ENCODE measurements around the gene CNGA2.

Gene CNGA2

DNA sequence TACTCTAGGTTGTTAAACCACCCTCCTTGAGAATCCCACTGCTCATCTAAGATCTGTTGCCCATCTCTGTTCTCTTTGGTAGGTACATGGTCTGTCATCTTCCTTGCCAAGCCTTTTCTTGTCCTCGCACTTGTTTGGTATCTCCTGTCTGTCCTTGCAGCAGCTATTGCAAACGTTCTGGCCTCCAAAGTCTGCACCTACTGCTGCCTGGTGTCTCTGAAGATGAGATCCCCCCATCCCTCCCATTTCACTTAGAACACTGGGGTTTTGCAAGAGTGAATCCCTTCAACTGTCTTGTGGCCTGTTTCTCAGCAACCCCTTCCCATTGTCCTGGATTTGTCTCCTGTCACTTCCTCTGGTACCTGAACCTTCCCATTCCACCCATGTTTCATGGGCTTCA, 673 bp downstream of the CNGA2 start:
- TF ChIP-seq EZH2 (optimal IDR thresholded peaks at IDR 0.05; ENCODE audit: low read depth, low read length) = no peak
- TF ChIP-seq, protein P1, sequence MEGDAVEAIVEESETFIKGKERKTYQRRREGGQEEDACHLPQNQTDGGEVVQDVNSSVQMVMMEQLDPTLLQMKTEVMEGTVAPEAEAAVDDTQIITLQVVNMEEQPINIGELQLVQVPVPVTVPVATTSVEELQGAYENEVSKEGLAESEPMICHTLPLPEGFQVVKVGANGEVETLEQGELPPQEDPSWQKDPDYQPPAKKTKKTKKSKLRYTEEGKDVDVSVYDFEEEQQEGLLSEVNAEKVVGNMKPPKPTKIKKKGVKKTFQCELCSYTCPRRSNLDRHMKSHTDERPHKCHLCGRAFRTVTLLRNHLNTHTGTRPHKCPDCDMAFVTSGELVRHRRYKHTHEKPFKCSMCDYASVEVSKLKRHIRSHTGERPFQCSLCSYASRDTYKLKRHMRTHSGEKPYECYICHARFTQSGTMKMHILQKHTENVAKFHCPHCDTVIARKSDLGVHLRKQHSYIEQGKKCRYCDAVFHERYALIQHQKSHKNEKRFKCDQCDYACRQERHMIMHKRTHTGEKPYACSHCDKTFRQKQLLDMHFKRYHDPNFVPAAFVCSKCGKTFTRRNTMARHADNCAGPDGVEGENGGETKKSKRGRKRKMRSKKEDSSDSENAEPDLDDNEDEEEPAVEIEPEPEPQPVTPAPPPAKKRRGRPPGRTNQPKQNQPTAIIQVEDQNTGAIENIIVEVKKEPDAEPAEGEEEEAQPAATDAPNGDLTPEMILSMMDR (IDR thresholded peaks at IDR 0.05; ENCODE audit: low read length) = no peak
- TF ChIP-seq EZH2phosphoT487 (IDR thresholded peaks at IDR 0.05; ENCODE audit: low read length) = no peak
- no peaks in the 10 kb centered on the region for H4K20me1 ChIP-seq (ENCODE audit: insufficient read depth, low read length)

DNA sequence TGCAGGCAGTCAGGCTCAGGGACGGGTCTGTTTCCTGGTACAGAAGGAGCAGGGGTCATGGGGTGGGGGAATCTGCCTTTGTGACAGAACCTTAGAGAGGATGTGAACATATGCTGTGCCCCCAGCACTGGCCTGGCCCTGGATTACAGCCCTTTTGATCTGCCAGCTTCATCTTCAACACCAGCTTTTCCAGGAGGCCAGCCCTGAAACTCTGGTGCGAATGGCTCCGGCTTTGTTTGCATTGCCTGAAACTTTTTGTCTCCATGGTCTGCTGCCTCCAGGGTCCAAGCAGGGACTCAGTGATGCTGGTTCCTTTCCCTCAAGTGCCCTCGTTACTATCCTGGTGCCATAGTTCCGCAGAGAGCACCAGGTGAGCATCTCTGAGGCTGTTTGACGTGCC, 2.1 kb downstream of the CNGA2 start:
- TF ChIP-seq, protein P1 (IDR thresholded peaks at IDR 0.05; ENCODE audit: low read length) = no peak
- TF ChIP-seq EZH2phosphoT487 (IDR thresholded peaks at IDR 0.05; ENCODE audit: low read length) (no peak), EZH2 (optimal IDR thresholded peaks at IDR 0.05; ENCODE audit: low read depth, low read length) (no peak)
- Histone ChIP-seq H3K9ac (ENCODE audit: low read length) (no peak overlapping the region), H3K27ac (ENCODE audit: low read length) (no peak overlapping the region), H3K4me3 (ENCODE audit: low read length) (no peak overlapping the region), H2AFZ (ENCODE audit: low read length) (no peak overlapping the region), H3K36me3 (replicated peaks; ENCODE audit: insufficient read depth, low read length) (no peaks in the 10 kb centered on the region), H3K79me2 (ENCODE audit: low read length) (no peaks in the 10 kb centered on the region), H3K27me3 (replicated peaks; ENCODE audit: insufficient read depth, low read length) (no peaks in the 10 kb centered on the region), H3K9me2 (replicated peaks; ENCODE audit: insufficient read depth, low read length) (no peaks in the 10 kb centered on the region), H3K9me3 (replicated peaks; ENCODE audit: insufficient read depth, low read length) (no peaks in the 10 kb centered on the region), H3K4me2 (ENCODE audit: low read depth, low read length) (no peak overlapping the region), H3K4me1 (ENCODE audit: low read length) (no peaks in the 10 kb centered on the region), H4K20me1 (ENCODE audit: insufficient read depth, low read length) (no peaks in the 10 kb centered on the region), H3F3A (ENCODE audit: insufficient read depth, low read length) (no peaks in the 10 kb centered on the region)
- no peak for DNase-seq

More for the DNA sequence above, 673 bp downstream of the CNGA2 start:
- H3K9me3 ChIP-seq (replicated peaks; ENCODE audit: insufficient read depth, low read length) = no peaks in the 10 kb centered on the region
- no peaks in the 10 kb centered on the region for H3K9me2 ChIP-seq (replicated peaks; ENCODE audit: insufficient read depth, low read length)
- H3F3A ChIP-seq (ENCODE audit: insufficient read depth, low read length) = no peaks in the 10 kb centered on the region
- H3K9ac ChIP-seq (ENCODE audit: low read length) = no peak overlapping the region
- H3K36me3 ChIP-seq (replicated peaks; ENCODE audit: insufficient read depth, low read length) = no peaks in the 10 kb centered on the region
- no peak overlapping the region for H3K4me2 ChIP-seq (ENCODE audit: low read depth, low read length)
- H2AFZ ChIP-seq (ENCODE audit: low read length) = no peak overlapping the region
- DNase-seq = no peak
- H3K4me1 ChIP-seq (ENCODE audit: low read length) = no peaks in the 10 kb centered on the region
- H3K79me2 ChIP-seq (ENCODE audit: low read length) = no peaks in the 10 kb centered on the region
- no peaks in the 10 kb centered on the region for H3K27me3 ChIP-seq (replicated peaks; ENCODE audit: insufficient read depth, low read length)
- H3K27ac ChIP-seq (ENCODE audit: low read length) = no peak overlapping the region
- H3K4me3 ChIP-seq (ENCODE audit: low read length) = no peak overlapping the region

DNA sequence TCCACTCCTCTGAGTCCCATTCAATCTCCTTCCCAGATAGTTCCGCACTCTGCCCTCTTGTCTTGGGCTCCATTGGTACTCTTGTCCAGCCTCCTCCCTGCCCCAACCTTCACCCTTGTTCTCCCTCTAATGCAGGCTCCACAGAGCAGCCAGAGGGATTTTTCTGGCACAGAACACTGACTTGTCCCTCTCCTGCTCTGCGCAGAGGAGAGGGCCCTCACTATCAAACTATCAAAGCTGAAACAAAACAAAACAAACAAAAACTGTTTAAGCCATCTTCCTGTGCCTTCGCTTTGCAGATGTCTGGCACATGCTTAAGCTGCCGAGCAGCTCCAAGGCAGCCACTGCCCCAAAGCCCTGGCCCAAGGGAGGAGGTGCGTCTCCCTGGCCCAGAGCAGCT, 2.9 kb downstream of the CNGA2 start:
- Histone ChIP-seq H3K79me2 (ENCODE audit: low read length) (no peaks in the 10 kb centered on the region), H3K36me3 (replicated peaks; ENCODE audit: insufficient read depth, low read length) (no peaks in the 10 kb centered on the region), H3K9me3 (replicated peaks; ENCODE audit: insufficient read depth, low read length) (no peaks in the 10 kb centered on the region), H3F3A (ENCODE audit: insufficient read depth, low read length) (no peaks in the 10 kb centered on the region), H3K4me2 (ENCODE audit: low read depth, low read length) (no peak overlapping the region), H4K20me1 (ENCODE audit: insufficient read depth, low read length) (no peaks in the 10 kb centered on the region), H3K4me1 (ENCODE audit: low read length) (no peaks in the 10 kb centered on the region), H3K9me2 (replicated peaks; ENCODE audit: insufficient read depth, low read length) (no peaks in the 10 kb centered on the region), H3K4me3 (ENCODE audit: low read length) (no peak overlapping the region), H3K27me3 (replicated peaks; ENCODE audit: insufficient read depth, low read length) (no peaks in the 10 kb centered on the region), H3K9ac (ENCODE audit: low read length) (no peak overlapping the region), H3K27ac (ENCODE audit: low read length) (no peak overlapping the region), H2AFZ (ENCODE audit: low read length) (no peak overlapping the region)
- TF ChIP-seq EZH2phosphoT487 (IDR thresholded peaks at IDR 0.05; ENCODE audit: low read length) (no peak), EZH2 (optimal IDR thresholded peaks at IDR 0.05; ENCODE audit: low read depth, low read length) (no peak)
- TF ChIP-seq, protein P1 (IDR thresholded peaks at IDR 0.05; ENCODE audit: low read length) = no peak
- no peak for DNase-seq

Measured in MM.1S (cell line).